GM12874 (cell line): ENCODE results near the gene TRIM29.

ENCODE experiments used
- TF ChIP-seq, protein P1 (sequence below): IDR thresholded peaks from 2 replicates; pipeline ENCODE4 v1.5.1; 2011; ENCODE audit warnings: low read depth, mild to moderate bottlenecking, control low read depth, low read length, moderate library complexity; ENCODE audit not compliant: insufficient read depth

Gene TRIM29

DNA sequence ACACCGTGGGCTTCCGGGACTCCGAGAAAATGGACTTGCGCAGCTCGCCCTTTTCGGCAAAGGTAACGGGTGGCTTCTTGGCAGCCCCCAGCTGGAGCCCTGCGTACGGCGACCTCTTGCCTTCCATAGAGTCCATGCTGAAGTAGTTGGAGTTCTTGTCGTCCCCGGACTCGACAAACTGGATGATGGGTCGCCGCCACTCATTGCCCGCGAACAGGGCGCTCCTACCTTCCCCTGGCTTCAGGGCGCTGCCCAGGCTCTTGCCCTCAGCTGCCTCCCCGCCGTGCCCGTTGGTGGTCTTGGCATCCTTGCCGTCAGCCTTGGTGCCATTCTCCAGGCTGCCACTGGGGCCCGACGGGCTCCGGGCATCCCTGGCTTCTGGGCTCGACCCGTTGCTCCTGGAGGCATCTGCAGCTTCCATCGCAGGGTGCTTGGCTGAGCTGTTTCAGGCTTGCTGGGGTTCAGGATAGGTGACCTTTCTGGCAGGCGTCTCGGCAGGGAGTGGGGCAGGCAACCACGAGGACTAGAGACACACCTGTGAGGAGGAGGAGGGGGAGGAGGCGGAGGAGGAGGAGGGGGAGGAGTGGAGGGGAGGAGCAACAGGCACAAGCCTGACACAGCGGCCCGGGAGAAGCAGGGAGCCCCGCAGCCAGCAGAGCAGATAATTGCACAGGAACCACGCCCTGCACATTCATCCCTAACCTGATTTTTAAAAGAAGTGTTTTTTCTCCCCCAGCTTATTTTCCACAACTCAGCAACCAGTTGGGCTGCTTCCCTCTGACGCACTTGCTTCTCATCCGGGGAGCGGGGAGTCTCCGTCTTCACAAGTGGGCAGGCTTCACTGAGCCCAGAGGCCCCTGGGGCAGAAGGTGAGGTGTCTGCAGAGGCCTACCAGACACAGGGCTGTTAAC lies at the start of gene TRIM29:
TRIM29 (minus strand) TSS at position 503 of the 911 bp plus-strand sequence; CDS start at position 421, 82 bp downstream.
- TF ChIP-seq, protein P1, sequence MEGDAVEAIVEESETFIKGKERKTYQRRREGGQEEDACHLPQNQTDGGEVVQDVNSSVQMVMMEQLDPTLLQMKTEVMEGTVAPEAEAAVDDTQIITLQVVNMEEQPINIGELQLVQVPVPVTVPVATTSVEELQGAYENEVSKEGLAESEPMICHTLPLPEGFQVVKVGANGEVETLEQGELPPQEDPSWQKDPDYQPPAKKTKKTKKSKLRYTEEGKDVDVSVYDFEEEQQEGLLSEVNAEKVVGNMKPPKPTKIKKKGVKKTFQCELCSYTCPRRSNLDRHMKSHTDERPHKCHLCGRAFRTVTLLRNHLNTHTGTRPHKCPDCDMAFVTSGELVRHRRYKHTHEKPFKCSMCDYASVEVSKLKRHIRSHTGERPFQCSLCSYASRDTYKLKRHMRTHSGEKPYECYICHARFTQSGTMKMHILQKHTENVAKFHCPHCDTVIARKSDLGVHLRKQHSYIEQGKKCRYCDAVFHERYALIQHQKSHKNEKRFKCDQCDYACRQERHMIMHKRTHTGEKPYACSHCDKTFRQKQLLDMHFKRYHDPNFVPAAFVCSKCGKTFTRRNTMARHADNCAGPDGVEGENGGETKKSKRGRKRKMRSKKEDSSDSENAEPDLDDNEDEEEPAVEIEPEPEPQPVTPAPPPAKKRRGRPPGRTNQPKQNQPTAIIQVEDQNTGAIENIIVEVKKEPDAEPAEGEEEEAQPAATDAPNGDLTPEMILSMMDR, result no peak

GRCh38 chr11:120186774-120187591 lies 49.1 kb upstream of the TRIM29 start:
- TF ChIP-seq, protein P1, result no peak

GRCh38 chr11:120186456-120186773 lies 48.5 kb upstream of the TRIM29 start:
- TF ChIP-seq, protein P1, result no peak

DNA sequence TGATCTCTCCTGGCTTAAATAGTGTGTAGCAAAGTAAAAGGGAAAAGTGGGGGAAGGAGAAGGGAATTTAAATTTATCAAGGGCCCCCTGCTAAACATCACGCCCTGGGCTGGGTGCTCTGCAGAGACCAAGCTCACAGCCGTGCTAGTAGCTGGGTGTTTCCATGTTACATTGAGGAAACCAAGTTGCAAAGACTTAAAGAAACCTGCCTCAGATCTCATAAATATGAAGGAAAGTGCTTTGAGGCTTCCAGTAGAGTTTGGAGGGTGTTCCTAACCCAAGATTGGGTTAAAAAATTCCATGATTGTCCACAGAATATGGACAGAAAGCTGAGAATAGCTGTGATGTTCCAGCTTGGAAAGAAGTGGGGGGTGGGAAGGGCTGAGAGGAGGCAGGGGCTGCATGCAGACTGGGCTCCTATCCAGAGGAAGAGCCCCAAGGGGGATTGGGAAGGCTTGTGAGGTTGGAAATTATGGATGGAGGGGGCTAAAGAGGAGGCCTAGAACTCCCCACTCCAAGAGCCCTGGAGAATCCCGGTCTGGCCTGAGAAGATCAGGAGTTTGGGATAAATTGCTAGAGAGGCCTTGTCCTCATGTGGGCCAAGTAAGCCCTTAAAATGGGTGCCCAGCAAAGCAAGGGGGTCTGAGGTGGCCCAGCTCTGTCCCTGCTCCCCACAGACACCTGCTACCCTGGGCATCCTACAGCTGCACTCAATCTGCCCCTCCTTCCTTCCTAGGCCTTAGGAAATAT lies 48.0 kb upstream of the TRIM29 start:
- TF ChIP-seq, protein P1, result no peak

- TF ChIP-seq, protein P1, result no peak
These were observed 47.2 kb upstream of the TRIM29 start for GRCh38 chr11:120184946-120185705.

DNA sequence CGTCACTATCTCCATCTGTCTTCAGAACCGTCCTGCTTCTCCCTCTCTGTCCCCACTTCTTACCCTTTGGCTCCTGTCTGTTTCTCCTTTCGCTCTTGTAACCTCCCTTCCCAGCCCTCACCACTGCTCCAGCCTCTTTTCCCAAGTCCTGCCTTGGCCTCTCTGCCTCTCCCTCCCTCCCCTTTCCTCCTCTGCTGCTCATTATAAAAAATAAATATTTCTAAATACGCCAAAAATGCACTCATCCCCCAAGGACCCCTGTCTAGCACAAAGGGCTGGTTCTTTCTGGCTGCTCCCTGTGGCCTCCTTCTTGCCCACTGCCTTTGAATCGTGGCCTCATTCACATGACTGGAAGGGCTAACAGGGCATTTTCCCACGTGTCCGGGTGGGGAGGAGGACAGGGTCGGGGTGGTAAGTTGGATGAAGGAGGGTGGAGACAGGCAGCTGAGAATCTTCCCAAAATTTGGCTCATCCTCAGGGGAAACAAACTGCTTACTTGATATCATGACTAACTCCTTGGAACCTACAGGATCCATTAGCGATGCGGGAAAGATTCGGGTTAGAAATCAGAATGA lies 46.5 kb upstream of the TRIM29 start:
- TF ChIP-seq, protein P1, result no peak
